Muscle layer of colon (tissue), 2 donors: ENCODE measurements around the gene CBLN3.

Experiments
- H3K27ac ChIP-seq: one replicate; pipeline ENCODE4 v1.7.0; 2013; ENCODE audit warnings: low read depth, mild to moderate bottlenecking, low read length, moderate library complexity
- H3K27me3 ChIP-seq, 2 donors: one replicate each; pipeline ENCODE4 v1.7.0; 2013; ENCODE audit warnings: low read length in 2 of 2, mild to moderate bottlenecking in 2 of 2; ENCODE audit not compliant: insufficient read depth in 2 of 2, control insufficient read depth in 1 of 2
- H3K36me3 ChIP-seq: one replicate; pipeline ENCODE4 v1.7.0; 2013; ENCODE audit warnings: mild to moderate bottlenecking, low read length; ENCODE audit not compliant: insufficient read depth
- H3K4me1 ChIP-seq: one replicate; pipeline ENCODE4 v1.7.0; 2013; ENCODE audit warnings: mild to moderate bottlenecking, low read length; ENCODE audit not compliant: insufficient read depth
- H3K4me3 ChIP-seq, 2 donors: one replicate each; pipeline ENCODE4 v1.7.0; 2013; ENCODE audit warnings: low read length in 2 of 2, low read depth in 1 of 2, mild to moderate bottlenecking in 1 of 2, moderate library complexity in 1 of 2
- H3K9ac ChIP-seq: one replicate; pipeline ENCODE4 v1.7.0; 2013; ENCODE audit warnings: low read length
- H3K9me3 ChIP-seq: one replicate; pipeline ENCODE4 v1.7.0; 2013; ENCODE audit warnings: mild to moderate bottlenecking, low read length
- donor health status: abdominal sarcoma.
- donor health status: Adenocarcinoma of cecum.

Gene CBLN3

GRCh38 chr14:24437736-24438067 lies 8.2 kb upstream of the CBLN3 start:
- no peak overlapping the region for H3K27ac ChIP-seq
- no peaks in the 10 kb centered on the region for H3K27me3 ChIP-seq
- no peaks in the 10 kb centered on the region for H3K9me3 ChIP-seq
- H3K4me1 ChIP-seq: peaks cover 34% of the 10 kb centered on the region
- H3K9ac ChIP-seq: no peak overlapping the region
- no peak overlapping the region for H3K4me3 ChIP-seq
- peaks cover 63% of the 10 kb centered on the region for H3K36me3 ChIP-seq

DNA sequence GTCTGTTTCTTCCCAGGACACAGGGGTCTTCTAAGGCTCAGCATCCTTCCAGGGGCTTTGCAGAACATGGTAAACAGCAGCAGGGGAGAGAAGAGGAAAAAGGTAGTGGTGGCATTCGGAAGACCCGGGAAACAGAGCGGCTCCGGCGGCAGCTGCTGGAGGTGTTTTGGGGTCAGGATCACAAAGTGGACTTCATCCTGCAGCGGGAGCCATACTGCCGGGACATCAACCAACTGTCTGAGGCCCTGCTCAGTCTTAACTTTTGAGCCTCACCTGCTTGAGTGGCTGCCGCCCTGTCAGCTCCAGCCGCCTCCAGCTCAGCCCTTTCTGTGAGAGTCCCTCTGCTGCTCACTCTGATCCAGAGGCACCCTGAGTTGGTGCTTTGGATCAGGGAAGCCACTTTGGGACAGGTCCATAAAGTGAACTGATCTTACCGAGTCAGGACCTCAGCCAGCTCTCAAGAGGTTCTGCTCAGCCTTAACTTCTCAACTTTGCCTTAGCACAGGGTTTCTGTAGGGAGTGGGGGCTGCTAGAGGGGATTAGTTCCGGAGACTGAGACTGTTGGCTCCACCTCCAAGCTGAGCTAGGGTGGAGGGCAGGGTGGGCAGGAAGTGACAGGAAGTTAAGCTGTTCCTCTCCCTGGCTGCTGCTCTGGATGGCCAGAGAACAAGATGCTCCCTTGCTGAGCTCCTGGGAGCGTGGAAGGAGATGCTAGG lies 7.7 kb upstream of the CBLN3 start:
- peaks cover 68% of the 10 kb centered on the region for H3K36me3 ChIP-seq
- no peak overlapping the region for H3K4me3 ChIP-seq
- H3K27ac ChIP-seq: peak overlapping the region; percentile 53
- peaks cover 34% of the 10 kb centered on the region for H3K4me1 ChIP-seq
- H3K9ac ChIP-seq: no peak overlapping the region
- no peaks in the 10 kb centered on the region for H3K9me3 ChIP-seq
- H3K27me3 ChIP-seq: no peaks in the 10 kb centered on the region

DNA sequence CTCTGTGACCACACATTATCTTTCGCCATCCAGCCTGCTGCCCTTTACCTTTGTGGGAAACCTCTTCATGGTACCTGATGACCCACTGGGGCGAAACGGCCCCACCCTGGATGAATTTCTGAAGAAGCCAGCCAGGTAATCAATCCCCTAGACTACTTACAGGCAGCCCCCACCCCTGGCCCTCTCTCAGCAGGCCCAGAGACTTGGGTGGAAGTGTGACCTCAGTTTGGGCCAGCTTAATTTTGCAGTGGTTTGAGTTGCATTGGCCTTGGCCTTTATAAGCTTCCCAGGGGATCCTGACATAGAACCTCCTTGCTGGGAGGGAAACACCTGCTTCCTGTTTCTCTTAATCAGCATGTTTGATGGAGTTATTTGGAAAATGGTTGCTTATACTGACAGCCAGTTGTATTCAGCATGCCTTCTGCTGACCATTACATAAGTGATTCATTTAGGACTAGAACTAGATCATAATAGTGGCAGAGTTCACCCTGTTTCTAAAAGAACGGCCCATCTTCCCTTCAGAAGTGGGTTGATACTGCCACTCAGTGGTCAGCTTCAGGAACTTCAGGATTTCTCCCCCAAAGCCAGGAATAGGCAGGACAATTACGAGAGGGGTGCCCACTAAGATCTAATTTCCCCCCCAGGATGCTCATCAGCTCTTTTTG lies 7.0 kb upstream of the CBLN3 start:
- no peak overlapping the region for H3K4me3 ChIP-seq
- H3K27me3 ChIP-seq: no peaks in the 10 kb centered on the region
- H3K9ac ChIP-seq: peak overlapping the region; percentile 20
- H3K9me3 ChIP-seq: no peaks in the 10 kb centered on the region
- H3K4me1 ChIP-seq: peaks cover 35% of the 10 kb centered on the region
- peaks cover 75% of the 10 kb centered on the region for H3K36me3 ChIP-seq
- H3K27ac ChIP-seq: peak overlapping the region; percentile 53

DNA sequence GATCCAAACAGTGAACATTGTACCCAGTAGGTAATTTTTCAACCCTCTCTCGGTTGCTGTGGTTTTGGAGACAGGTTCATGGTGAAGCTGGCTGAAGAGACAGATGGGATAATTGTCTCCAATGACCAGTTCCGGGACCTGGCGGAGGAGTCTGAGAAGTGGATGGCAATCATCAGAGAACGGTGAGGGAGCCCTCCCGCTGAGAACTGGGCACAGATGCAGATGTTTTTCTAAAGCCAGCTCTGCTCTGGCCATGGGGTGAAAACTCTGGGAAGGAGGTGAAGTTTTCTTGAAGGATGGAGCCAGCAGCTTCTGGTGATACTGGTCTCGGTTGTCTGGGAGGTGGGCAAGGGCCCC lies 6.5 kb upstream of the CBLN3 start:
- Histone ChIP-seq H3K27me3 (no peaks in the 10 kb centered on the region), H3K4me1 (peaks cover 35% of the 10 kb centered on the region), H3K4me3 (no peak overlapping the region), H3K9me3 (no peaks in the 10 kb centered on the region), H3K9ac (no peak overlapping the region), H3K27ac (peak overlapping the region; percentile 53), H3K36me3 (peaks cover 77% of the 10 kb centered on the region)

- H3K27me3 ChIP-seq: no peaks in the 10 kb centered on the region
- peaks cover 72% of the 10 kb centered on the region for H3K36me3 ChIP-seq
- H3K9me3 ChIP-seq: no peaks in the 10 kb centered on the region
- no peak overlapping the region for H3K27ac ChIP-seq
- H3K4me3 ChIP-seq: no peak overlapping the region
- peaks cover 31% of the 10 kb centered on the region for H3K4me1 ChIP-seq
- no peak overlapping the region for H3K9ac ChIP-seq
Measured at GRCh38 chr14:24435192-24435810, 5.8 kb upstream of the CBLN3 start.

GRCh38 chr14:24434676-24435075 lies 5.2 kb upstream of the CBLN3 start:
- Histone ChIP-seq H3K27ac (no peak overlapping the region), H3K4me3 (no peak overlapping the region), H3K36me3 (peaks cover 66% of the 10 kb centered on the region), H3K9ac (no peak overlapping the region), H3K9me3 (no peaks in the 10 kb centered on the region), H3K27me3 (no peaks in the 10 kb centered on the region), H3K4me1 (peaks cover 29% of the 10 kb centered on the region)

- Histone ChIP-seq H3K27ac (no peak overlapping the region), H3K27me3 (no peaks in the 10 kb centered on the region), H3K4me1 (peaks cover 34% of the 10 kb centered on the region), H3K9me3 (no peaks in the 10 kb centered on the region), H3K9ac (no peak overlapping the region), H3K36me3 (peaks cover 62% of the 10 kb centered on the region), H3K4me3 (no peak overlapping the region)
Measured at GRCh38 chr14:24434036-24434435, 4.6 kb upstream of the CBLN3 start.

- Histone ChIP-seq H3K36me3 (peaks cover 47% of the 10 kb centered on the region), H3K4me3 (peak overlapping the region in 1 of 2 donors; percentile 94), H3K9me3 (no peaks in the 10 kb centered on the region), H3K27ac (peak overlapping the region; percentile 14), H3K9ac (no peak overlapping the region), H3K27me3 (no peaks in the 10 kb centered on the region), H3K4me1 (peaks cover 35% of the 10 kb centered on the region)
Measured at GRCh38 chr14:24432259-24433131, 3.0 kb upstream of the CBLN3 start.

DNA sequence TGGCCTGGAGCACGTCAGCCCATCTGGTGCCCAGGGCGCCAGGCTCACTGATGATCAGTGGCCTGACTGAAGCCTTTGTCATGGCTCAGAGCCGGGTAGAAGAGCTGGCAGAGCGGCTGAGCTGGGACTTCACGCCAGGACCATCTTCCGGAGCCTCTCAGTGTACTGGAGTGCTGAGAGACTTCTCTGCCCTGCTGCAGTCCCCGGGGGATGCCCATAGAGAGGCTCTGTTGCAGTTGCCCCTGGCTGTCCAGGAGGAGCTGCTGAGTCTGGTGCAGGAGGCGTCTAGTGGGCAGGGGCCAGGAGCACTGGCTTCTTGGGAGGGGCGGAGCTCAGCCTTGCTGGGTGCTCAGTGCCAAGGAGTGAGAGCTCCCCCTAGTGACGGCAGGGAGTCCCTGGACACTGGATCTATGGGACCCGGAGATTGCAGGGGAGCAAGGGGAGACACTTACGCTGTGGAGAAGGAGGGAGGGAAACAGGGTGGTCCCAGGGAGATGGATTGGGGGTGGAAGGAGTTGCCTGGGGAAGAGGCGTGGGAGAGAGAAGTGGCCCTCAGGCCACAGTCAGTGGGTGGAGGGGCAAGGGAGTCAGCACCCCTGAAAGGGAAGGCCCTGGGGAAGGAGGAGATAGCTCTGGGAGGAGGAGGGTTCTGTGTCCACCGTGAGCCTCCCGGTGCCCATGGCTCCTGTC lies 2.2 kb upstream of the CBLN3 start:
- H3K4me3 ChIP-seq: peak overlapping the region; percentile 72 to 94
- H3K9ac ChIP-seq: peak overlapping the region; percentile 100
- H3K9me3 ChIP-seq: no peaks in the 10 kb centered on the region
- H3K36me3 ChIP-seq: peaks cover 39% of the 10 kb centered on the region
- peaks cover 27% of the 10 kb centered on the region for H3K4me1 ChIP-seq
- no peaks in the 10 kb centered on the region for H3K27me3 ChIP-seq
- peak overlapping the region; percentile 98 for H3K27ac ChIP-seq

GRCh38 chr14:24430682-24431568 lies 1.5 kb upstream of the CBLN3 start:
- Histone ChIP-seq H3K4me3 (peak overlapping the region; percentile 72 to 94), H3K9me3 (no peaks in the 10 kb centered on the region), H3K4me1 (peaks cover 21% of the 10 kb centered on the region), H3K9ac (peak overlapping the region; percentile 100), H3K27me3 (no peaks in the 10 kb centered on the region), H3K27ac (peak overlapping the region; percentile 98), H3K36me3 (peaks cover 31% of the 10 kb centered on the region)
